GM21717 (cell line): ENCODE results near the gene KASH5.
"Not testable (repeated sequence)": the region's sequence is repeated elsewhere in the genome, so short reads cannot be mapped to it uniquely, and the experiment has no call there.

Experiments
- ATAC-seq: cut with Tn5 transposase; IDR thresholded peaks from one replicate; pipeline ENCODE4 v1.9.1; 2021; ENCODE audit warnings: mild to moderate bottlenecking, moderate library complexity; ENCODE audit not compliant: unreplicated experiment

Gene KASH5

DNA sequence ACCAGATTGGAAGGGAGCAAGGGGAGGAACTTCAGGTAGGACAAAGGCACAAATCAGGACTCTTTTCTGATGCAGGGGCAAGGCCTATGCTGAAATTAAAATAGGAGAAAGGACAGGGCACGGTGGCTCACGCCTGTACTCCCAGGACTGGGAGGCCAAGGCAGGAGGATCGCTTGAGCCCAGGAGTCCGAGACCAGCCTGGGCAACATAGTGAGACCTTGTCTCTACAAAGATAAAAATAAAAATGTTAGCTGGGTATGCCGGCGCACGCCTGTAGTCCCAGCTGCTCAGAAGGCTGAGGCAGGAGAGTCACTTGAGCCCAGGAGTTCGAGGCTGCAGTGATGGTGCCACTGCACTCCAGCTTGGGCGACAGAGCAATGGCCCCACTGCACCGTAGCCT lies 47.6 kb downstream of the KASH5 start:
- no peak for ATAC-seq

GRCh38 chr19:49436381-49437017 lies 48.5 kb downstream of the KASH5 start:
- no peak for ATAC-seq

DNA sequence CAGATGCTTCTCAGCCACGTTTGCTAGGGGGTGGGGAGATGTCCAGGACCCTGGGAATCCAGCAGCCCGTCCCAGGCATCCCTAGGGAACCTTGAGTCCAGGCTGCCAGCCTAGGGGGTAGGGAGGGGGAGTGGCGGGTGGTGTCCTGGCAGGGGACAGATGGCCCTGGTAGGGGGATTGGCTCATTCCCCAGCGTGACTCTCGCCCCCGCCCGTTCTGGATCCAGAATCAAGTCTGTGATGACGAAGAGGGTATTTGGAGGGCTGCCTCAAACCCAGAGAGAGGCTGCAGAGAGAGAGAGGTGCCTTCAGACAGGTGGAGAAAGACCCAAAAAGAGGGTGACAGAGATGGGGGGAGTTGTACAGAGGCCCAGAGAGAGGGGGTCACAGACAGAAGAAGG lies 49.2 kb downstream of the KASH5 start:
- ATAC-seq = no peak

DNA sequence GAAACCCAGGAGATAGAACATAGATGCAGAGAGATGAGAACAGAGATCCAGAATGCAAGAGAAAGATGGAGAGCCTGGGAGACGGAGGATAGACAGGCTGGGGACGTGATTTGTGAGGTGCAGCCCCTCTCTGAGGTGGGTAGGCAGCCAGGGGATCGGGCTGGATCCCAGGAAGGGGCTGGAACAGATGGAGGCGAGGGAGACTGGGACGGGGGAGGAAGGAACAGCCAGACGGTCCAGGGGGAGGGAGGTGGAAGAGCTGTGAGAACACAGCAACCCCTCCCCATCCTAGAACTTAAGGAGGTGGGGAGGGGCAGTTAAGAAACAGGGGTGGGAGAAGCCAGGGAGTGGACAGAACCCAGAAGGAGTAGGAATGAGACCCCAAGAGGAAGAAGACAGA lies 50.2 kb downstream of the KASH5 start:
- ATAC-seq = no peak

DNA sequence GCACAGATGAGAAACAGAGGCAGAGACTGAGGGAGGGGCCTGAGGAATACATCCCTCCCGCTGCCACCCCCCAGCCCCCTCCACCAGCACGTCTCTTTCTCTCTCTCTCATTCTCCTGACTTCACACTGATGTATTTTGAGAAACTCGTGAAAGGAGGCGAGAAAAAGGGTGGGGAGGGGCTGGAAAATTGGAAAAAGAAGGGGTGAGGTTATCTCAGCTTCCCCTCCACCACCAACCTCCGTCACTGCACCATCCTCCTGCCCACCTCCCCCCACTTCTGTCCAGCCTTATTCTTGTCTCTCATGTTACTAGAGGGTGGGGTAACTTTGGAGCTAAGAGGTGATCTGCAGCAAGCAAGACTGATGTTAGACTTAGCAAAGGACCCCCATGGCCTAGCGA lies 51.8 kb downstream of the KASH5 start:
- no peak for ATAC-seq

DNA sequence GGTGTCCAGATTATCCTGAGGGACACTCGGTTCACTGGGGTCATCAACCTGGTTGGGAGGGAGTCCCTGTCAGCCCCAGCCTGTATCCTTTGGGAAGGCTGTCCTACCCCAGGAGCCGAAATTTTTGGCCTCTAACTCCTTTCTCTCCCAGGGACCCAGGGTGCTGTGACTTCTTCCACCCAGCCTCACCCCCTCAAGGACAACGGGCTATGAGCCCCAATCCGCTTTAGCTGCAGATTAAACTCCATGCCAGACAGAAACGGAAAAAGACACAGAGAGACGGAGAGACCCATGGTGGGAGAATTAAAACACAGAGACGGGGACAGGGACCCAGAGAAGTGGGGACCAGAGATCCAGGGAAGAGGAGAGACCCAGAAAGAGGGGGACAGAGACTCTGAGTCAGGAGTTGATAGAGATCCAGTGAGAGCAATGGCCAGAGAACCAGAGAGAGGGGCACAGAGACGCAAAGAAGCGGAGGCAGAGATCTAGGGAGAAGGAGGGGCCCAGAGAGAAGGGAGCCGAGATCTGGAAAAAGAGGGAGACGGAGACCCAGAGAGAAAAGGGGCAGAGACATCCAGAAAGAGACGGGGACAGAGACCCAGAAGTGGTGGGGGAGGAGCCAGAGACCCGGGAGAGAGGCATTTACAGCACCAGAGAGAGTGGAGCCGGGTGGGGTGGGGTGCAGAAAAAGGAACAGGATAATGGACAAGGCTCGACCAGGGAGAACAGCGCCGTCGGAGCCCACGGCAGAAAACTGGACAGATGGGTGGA lies 52.6 kb downstream of the KASH5 start:
- ATAC-seq = no peak

DNA sequence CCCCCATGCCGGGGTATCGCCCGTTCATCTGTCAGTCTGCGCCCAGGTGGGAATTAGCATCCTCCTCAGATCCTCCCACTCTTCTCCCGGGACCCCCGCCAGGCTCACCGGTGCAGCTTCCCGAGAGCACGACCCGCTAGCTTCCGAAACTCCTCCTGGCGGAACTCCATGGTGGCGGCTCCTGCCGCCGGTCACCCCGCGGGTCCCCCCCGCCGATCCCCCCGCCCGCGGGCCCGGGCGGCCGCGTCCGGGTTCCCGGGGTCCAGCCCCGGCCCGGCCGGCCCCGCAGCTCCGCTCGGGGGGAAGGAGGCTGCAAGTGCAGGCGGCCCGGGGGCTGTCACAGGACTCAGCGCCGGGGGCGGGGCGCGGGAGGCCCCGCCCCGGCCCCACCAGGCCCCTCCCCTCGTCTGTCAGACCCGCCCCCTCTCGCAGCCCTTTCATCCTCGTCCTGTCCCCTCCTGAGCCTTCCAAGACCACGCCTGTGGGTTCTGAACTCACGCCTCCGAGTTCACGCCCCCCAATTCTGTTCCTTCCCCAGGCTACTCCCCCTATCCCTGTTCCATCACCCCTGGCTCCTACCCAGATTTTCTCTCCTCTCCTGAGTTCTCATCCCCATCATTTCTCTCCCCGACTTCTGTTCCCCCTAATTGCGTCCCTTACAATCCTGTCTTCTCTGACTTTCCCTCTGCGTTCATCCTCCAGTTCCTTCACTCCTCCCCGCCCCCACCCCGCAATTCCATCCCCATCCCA lies 53.3 kb downstream of the KASH5 start, which contains the start of gene SLC17A7:
Gene SLC17A7, minus strand, starts transcription at position 318 of the 750 bp plus-strand sequence. Its CDS starts 148 bp downstream, at position 170.
- no peak for ATAC-seq

GRCh38 chr19:49441960-49442350 lies 53.9 kb downstream of the KASH5 start:
- no peak for ATAC-seq

DNA sequence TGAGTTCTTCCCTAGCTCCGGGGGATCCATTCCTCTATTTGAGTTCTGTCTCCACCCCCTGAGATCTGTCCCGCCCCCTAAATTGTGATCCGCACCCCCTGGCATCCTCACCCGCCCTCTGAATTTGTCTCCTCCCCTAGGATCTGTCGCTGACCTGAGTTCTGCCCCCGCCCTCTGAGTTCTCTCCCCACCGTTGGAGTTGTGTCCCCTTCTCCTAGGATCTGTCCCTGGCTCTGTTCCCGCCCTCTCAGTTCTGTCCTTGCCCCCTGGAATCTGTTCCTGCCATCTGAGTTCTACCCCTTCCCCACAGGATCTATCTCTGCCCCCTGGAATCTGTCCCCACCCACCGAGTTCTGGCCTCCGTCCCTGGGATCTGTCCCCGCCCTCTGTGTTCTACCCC lies 54.3 kb downstream of the KASH5 start:
- no peak for ATAC-seq

- no peak for ATAC-seq
Measured at GRCh38 chr19:49442771-49443365, 54.8 kb downstream of the KASH5 start.

DNA sequence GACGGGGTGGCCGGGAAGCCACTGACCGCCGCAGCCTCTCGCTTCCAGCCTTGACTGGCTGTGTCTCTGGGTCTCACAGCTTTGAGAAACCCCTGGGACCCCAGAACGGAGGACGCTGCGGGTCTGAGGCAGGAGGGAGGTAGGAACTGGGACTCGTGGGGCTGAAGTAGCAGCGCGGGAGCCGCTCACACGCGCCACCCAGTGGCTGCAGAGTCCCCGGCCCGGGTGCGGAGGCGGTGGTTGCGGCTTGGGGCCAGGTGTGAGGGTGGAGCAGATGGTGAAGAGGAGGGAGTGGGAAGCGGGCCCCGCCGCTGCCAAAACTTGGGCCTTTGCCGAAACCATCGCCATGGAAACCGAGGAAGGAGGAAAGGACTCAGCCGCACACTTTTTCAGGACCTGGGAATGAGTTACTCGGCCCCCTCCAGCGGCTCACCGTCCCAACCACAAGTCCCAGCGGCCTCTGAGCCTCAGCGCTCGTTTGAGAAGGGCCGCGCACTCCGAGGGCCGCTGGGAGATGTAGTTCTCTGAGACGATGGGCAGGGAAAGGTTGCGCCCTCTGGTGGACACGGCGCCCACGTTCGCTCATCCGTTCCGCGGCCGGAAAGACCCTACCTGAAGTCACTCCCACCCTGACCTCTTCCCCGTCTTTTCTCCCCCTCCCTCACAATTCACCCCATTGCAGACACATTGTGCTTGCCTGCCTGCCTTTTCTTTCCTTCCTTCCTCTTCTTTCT lies 55.5 kb downstream of the KASH5 start:
- peak; percentile 63 for ATAC-seq

GRCh38 chr19:49444100-49444700 lies 56.2 kb downstream of the KASH5 start:
- not testable (repeated sequence) for ATAC-seq

GRCh38 chr19:49445997-49446396 lies 57.9 kb downstream of the KASH5 start:
- no peak for ATAC-seq

DNA sequence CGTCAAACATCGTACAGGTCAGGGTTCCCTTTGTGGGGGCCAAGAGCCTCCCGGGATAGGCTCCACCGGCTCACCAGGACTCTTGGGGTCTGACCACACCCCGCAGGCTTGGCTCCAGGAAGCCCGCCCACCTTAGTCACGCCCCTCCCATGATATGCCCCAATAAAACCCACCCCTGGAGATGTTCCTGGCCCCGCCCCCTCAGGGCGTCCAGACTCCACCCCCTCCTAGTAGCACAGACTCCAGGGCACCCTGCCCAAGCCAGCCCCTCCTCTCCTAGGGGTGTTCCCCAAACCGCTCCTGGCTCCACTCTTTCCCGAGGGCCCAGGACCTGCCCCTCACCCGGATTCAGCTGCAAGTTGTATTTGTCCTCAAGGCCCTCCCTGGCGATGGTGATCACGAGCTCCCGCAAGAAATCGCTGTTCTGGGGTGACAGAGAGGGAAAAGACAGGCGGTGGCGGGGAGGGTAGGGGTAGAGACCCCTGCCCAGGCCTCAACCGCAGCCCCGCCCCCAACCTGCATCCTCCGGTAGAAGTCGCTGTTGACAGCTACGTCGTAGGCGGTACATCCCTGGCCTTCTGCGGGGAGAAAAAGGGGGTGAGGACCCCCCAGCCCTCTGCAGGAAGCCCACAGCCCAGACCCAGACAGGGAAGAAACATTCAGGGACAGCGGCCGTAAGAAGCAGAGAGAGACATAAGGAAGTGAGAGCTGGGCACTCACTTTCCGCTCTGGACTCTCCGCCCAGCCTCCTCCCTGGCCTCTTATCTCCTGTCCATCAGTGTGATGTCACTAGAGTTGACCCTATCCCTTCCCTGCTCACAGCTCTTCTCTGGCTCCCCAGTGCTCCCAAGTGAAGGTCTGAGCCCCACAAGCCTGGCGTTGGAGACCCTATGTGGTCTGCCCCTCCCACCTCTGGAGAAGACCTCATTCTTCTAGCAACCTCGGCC lies 59.7 kb downstream of the KASH5 start:
- no peak for ATAC-seq

GRCh38 chr19:49448432-49448786 lies 60.4 kb downstream of the KASH5 start:
- no peak for ATAC-seq

DNA sequence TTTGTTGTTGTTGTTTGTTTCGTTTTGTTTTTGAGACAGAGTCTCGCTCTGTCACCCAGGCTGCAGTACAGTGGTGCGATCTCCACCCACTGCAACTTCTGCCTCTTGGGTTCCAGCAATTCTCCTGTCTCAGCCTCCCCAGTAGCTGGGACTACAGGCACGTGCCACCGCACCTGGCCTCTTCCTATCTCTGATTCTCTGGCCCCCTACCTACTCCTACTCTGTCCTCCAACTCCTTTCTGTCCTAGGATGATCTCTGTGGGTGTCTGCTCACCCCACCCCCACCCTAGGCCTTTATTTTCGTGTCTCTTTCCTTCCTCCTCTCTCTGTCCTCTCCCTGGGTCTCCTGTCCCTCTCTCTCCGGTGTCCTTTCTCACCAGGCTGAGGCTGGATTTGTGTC lies 62.4 kb downstream of the KASH5 start:
- ATAC-seq = no peak

- ATAC-seq = peak; percentile 42
Measured at GRCh38 chr19:49451430-49452181, 63.6 kb downstream of the KASH5 start, which contains the start of gene PIH1D1. TSS of gene PIH1D1 (minus strand) at chr19:49451814. CDS start at chr19:49451574, 240 bp downstream.

DNA sequence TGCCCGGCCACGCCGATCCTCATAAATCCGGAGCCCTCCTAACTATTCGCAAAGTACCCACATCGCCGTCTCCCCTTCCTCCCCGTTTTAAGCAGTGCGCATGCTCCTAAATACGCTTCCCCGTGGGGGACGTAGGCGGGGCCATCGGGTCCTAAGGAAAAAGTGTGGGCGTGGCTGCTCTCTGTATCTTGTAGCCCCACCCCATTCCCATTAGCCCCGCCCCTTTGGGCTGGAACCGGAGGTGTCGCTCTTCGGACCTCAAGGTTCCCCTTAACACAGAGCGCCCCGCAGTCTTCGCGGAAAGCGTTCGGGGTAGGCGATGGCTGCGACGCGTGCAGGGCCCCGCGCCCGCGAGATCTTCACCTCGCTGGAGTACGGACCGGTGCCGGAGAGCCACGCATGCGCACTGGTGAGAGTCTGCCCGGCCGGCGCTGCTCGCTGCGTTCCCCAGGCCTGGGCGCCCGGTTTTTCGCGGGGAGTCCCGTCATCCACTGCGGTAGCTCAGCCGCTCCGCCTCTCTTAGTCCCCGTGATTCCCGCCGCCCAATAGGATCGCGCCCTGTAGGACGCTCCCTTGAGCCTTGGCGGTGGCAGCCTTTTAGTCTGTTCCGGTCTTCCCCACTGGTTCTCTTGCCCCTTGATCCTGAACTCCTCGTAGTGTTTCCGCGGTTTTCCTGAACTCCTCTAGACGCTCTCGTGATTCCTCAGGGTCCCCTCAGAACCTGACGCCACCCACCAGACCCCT lies 65.1 kb downstream of the KASH5 start, which contains the start of gene ALDH16A1:
Gene ALDH16A1, plus strand, starts transcription at position 213 of the 744 bp plus-strand sequence. Its CDS starts 107 bp downstream, at position 320.
- peak; percentile 58 for ATAC-seq
